PFSK-1 (cell line): ENCODE measurements around the gene RABGEF1.

Experiments
- FOXP2 ChIP-seq: optimal IDR thresholded peaks from 2 replicates; pipeline ENCODE3; 2011; ENCODE audit warnings: borderline replicate concordance, control low read depth, inconsistent platforms; ENCODE audit not compliant: insufficient read depth; ENCODE audit errors: extremely low read length, extremely low read depth
- POLR2AphosphoS5 ChIP-seq: IDR thresholded peaks from 2 replicates; pipeline ENCODE4 v1.6.1; 2012; ENCODE audit warnings: low read depth, mild to moderate bottlenecking, control low read depth, low read length, moderate library complexity
- SIN3A ChIP-seq: IDR thresholded peaks from 2 replicates; pipeline ENCODE4 v1.6.1; 2012; ENCODE audit warnings: mild to moderate bottlenecking, low read length, moderate library complexity, borderline replicate concordance; ENCODE audit not compliant: insufficient read depth
- TAF1 ChIP-seq: IDR thresholded peaks from 2 replicates; pipeline ENCODE4 v1.6.1; 2012; ENCODE audit warnings: low read length, control low read depth, borderline replicate concordance; ENCODE audit not compliant: insufficient read depth
- TF ChIP-seq, protein P1 (sequence below), 2 experiments: IDR thresholded peaks; 2 replicates each; pipeline versions ENCODE4 v1.6.1 to v1.8.0; 2011 to 2012; ENCODE audit warnings: low read depth in 2 of 2, low read length in 2 of 2, control low read depth in 1 of 2, inconsistent platforms in 1 of 2, mild to moderate bottlenecking in 1 of 2, moderate library complexity in 1 of 2; ENCODE audit not compliant: insufficient read depth in 1 of 2

DNA sequence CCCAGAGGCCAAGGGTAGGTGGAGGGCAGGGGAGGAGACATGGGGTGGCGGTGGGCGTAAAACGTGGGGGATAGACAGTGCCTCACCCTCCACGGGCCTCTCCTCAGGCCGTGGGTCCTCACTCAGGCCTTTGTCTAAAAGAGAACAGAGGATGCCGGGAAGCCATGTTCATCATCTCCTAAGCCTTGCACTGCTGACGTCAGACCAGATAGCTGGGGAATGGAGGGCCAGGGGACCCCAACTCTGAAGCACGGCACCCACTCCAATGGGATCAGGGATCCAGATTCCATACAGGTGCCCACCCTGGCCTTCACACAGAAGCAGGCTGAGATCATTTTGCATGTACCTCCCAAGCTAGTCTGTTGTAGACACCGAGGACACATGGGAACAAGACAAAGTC lies 97.1 kb downstream of the RABGEF1 start:
- TF ChIP-seq POLR2AphosphoS5, result no peak
- no peak for TF ChIP-seq SIN3A
- no peak for TF ChIP-seq TAF1
- TF ChIP-seq, protein P1, sequence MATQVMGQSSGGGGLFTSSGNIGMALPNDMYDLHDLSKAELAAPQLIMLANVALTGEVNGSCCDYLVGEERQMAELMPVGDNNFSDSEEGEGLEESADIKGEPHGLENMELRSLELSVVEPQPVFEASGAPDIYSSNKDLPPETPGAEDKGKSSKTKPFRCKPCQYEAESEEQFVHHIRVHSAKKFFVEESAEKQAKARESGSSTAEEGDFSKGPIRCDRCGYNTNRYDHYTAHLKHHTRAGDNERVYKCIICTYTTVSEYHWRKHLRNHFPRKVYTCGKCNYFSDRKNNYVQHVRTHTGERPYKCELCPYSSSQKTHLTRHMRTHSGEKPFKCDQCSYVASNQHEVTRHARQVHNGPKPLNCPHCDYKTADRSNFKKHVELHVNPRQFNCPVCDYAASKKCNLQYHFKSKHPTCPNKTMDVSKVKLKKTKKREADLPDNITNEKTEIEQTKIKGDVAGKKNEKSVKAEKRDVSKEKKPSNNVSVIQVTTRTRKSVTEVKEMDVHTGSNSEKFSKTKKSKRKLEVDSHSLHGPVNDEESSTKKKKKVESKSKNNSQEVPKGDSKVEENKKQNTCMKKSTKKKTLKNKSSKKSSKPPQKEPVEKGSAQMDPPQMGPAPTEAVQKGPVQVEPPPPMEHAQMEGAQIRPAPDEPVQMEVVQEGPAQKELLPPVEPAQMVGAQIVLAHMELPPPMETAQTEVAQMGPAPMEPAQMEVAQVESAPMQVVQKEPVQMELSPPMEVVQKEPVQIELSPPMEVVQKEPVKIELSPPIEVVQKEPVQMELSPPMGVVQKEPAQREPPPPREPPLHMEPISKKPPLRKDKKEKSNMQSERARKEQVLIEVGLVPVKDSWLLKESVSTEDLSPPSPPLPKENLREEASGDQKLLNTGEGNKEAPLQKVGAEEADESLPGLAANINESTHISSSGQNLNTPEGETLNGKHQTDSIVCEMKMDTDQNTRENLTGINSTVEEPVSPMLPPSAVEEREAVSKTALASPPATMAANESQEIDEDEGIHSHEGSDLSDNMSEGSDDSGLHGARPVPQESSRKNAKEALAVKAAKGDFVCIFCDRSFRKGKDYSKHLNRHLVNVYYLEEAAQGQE (IDR thresholded peaks at IDR 0.05; ENCODE audit: insufficient read depth in 1 of 2, low read depth in 2 of 2, low read length in 2 of 2), result no peak
- no peak for TF ChIP-seq FOXP2
